GM21367 (cell line): ENCODE results near the gene GBGT1.

Source experiments
- ATAC-seq: cut with Tn5 transposase; IDR thresholded peaks from one replicate; pipeline ENCODE4 v1.9.1; 2021; ENCODE audit not compliant: unreplicated experiment

GBGT1 gene

GRCh38 chr9:133166392-133166791, 2.7 kb upstream of the GBGT1 start:
- ATAC-seq = no peak

GRCh38 chr9:133165452-133165730, 1.7 kb upstream of the GBGT1 start:
- no peak for ATAC-seq

- no peak for ATAC-seq
Measured at GRCh38 chr9:133164191-133164590, 477 bp upstream of the GBGT1 start.

GRCh38 chr9:133162861-133163503, 732 bp downstream of the GBGT1 start:
- no peak for ATAC-seq

GRCh38 chr9:133161547-133161950, 2.2 kb downstream of the GBGT1 start:
- no peak for ATAC-seq

- ATAC-seq = no peak
Measured at GRCh38 chr9:133160742-133161546, 2.8 kb downstream of the GBGT1 start.

GRCh38 chr9:133158695-133159094, 5.0 kb downstream of the GBGT1 start:
- no peak for ATAC-seq

GRCh38 chr9:133155156-133155555, 8.6 kb downstream of the GBGT1 start:
- ATAC-seq = no peak

- no peak for ATAC-seq
Measured at GRCh38 chr9:133154097-133154989, 9.4 kb downstream of the GBGT1 start.

- no peak for ATAC-seq
Measured at GRCh38 chr9:133153227-133154096, 10.3 kb downstream of the GBGT1 start.

- ATAC-seq = no peak
Measured at GRCh38 chr9:133151601-133152525, 11.9 kb downstream of the GBGT1 start.

- no peak for ATAC-seq
Measured at GRCh38 chr9:133151041-133151440, 12.7 kb downstream of the GBGT1 start.

GRCh38 chr9:133149130-133150015, 14.3 kb downstream of the GBGT1 start:
- peak; percentile 61 for ATAC-seq

- peak; percentile 12 for ATAC-seq
Measured at GRCh38 chr9:133148199-133149129, 15.2 kb downstream of the GBGT1 start.

GRCh38 chr9:133147412-133148198, 16.1 kb downstream of the GBGT1 start:
- no peak for ATAC-seq

GRCh38 chr9:133146746-133147411, 16.8 kb downstream of the GBGT1 start:
- no peak for ATAC-seq
